Gastrocnemius medialis (tissue), 4 donors: ENCODE results near the gene CD68.

ENCODE experiments used
- CTCF ChIP-seq, 5 experiments: fragments of 450-650 bp in 3 of 5; fragments of 200-600 bp in 2 of 5; sonication (generic) in 2 of 5; IDR thresholded peaks in 4 of 5; conservative IDR thresholded peaks in 1 of 5; 1 replicate in 4 of 5; 2 replicates in 1 of 5; pipeline ENCODE4 v1.5.1; 2016 to 2019; ENCODE audit warnings: antibody characterized with exemption in 5 of 5, mild to moderate bottlenecking in 3 of 5, moderate library complexity in 3 of 5
- POLR2A ChIP-seq, 2 donors: fragments of 450-650 bp; IDR thresholded peaks; one replicate each; pipeline ENCODE4 v1.6.1; 2017; ENCODE audit warnings: antibody characterized with exemption in 2 of 2, mild to moderate bottlenecking in 2 of 2, moderate library complexity in 2 of 2

GRCh38 chr17:7589204-7589868 lies 9.9 kb downstream of the CD68 start:
- peak; percentile 79 to 94 (median 92) for TF ChIP-seq CTCF (IDR thresholded peaks at IDR 0.05 in 4 of 5, conservative IDR thresholded peaks at IDR 0.05 in 1 of 5)
- no peak for TF ChIP-seq POLR2A (IDR thresholded peaks at IDR 0.05)
